Measurements from ENCODE around the gene GLO1. TPM values are rescaled to one million over a fixed set of nuclear protein-coding genes. Genes with fewer than 3 reads are reported as not detected.

Gene GLO1
- total and polyA plus RNA-seq, 2 experiments from 2014 or later: 273 TPM

GRCh38 chr6:38654263-38654662 lies 48.7 kb downstream of the GLO1 start:
- ATAC-seq (no peak), DNase-seq (ENCODE audit: low spot score) (no peak)
- Histone ChIP-seq H3K4me1 (ENCODE audit: insufficient read depth) (no peaks in the 10 kb centered on the region; the same call in 1 of the 2 replicates), H3F3A (replicated peaks; ENCODE audit: low read depth) (no peaks in the 10 kb centered on the region), H3K4me3 (no peak overlapping the region), H3K27ac (ENCODE audit: low read depth) (no peak overlapping the region), H3K9me2 (ENCODE audit: insufficient read depth) (no peaks in the 10 kb centered on the region), H3K36me3 (ENCODE audit: insufficient read depth) (no peaks in the 10 kb centered on the region), H3K79me2 (replicated peaks; ENCODE audit: insufficient read depth) (no peaks in the 10 kb centered on the region), H3K4me2 (no peak overlapping the region), H4K20me1 (replicated peaks; ENCODE audit: insufficient read depth) (no peaks in the 10 kb centered on the region), H2AFZ (no peak overlapping the region), H3K27me3 (ENCODE audit: insufficient read depth) (no peaks in the 10 kb centered on the region)
- TF ChIP-seq JUNB (IDR thresholded peaks at IDR 0.05; ENCODE audit: unreplicated experiment) (no peak), REST (IDR thresholded peaks at IDR 0.05; ENCODE audit: unreplicated experiment) (no peak), POLR2AphosphoS5 (IDR thresholded peaks at IDR 0.05; ENCODE audit: low read depth) (no peak), EZH2phosphoT487 (IDR thresholded peaks at IDR 0.05; ENCODE audit: unreplicated experiment) (no peak)
- no peaks in the 10 kb centered on the region for H3K9me3 Mint-ChIP-seq
- H3K4me3 Mint-ChIP-seq: no peak overlapping the region
- no peaks in the 10 kb centered on the region for H3K27me3 Mint-ChIP-seq (ENCODE audit: insufficient read depth, low read depth, poor library complexity)
- H3K4me1 Mint-ChIP-seq: no peaks in the 10 kb centered on the region
- H3K27ac Mint-ChIP-seq: no peak overlapping the region
- H3K36me3 Mint-ChIP-seq (ENCODE audit: low read depth): 0 out of 3 replicates have a peak, but pooled peaks cover 4% of the 10 kb centered on the region

- Histone ChIP-seq H4K20me1 (replicated peaks; ENCODE audit: insufficient read depth) (no peaks in the 10 kb centered on the region), H3K79me2 (replicated peaks; ENCODE audit: insufficient read depth) (no peaks in the 10 kb centered on the region), H3K27ac (ENCODE audit: low read depth) (no peak overlapping the region), H3K4me3 (no peak overlapping the region), H3F3A (replicated peaks; ENCODE audit: low read depth) (no peaks in the 10 kb centered on the region), H3K9me2 (ENCODE audit: insufficient read depth) (no peaks in the 10 kb centered on the region), H3K4me1 (ENCODE audit: insufficient read depth) (no peaks in the 10 kb centered on the region; the same call in 1 of the 2 replicates), H3K27me3 (ENCODE audit: insufficient read depth) (no peaks in the 10 kb centered on the region), H3K36me3 (ENCODE audit: insufficient read depth) (no peaks in the 10 kb centered on the region), H2AFZ (no peak overlapping the region), H3K4me2 (no peak overlapping the region)
- H3K4me3 Mint-ChIP-seq: no peak overlapping the region
- no peaks in the 10 kb centered on the region for H3K27me3 Mint-ChIP-seq (ENCODE audit: insufficient read depth, low read depth, poor library complexity)
- H3K4me1 Mint-ChIP-seq: peaks cover 4% of the 10 kb centered on the region; the same call in 2 of the 3 replicates
- ATAC-seq (no peak), DNase-seq (ENCODE audit: low spot score) (no peak)
- TF ChIP-seq ZNF331 (CRISPR knock-in tag; IDR thresholded peaks at IDR 0.05; ENCODE audit: low read depth) (no peak), EZH2 (IDR thresholded peaks at IDR 0.05; ENCODE audit: low read depth, unreplicated experiment) (no peak), ETS1 (IDR thresholded peaks at IDR 0.05) (no peak)
- 0 out of 3 replicates have a peak, but pooled peaks cover 4% of the 10 kb centered on the region for H3K36me3 Mint-ChIP-seq (ENCODE audit: low read depth)
- no peaks in the 10 kb centered on the region for H3K9me3 Mint-ChIP-seq
- H3K27ac Mint-ChIP-seq: no peak overlapping the region
Measured at GRCh38 chr6:38651121-38651784, 51.7 kb downstream of the GLO1 start.

All from GM23338 (cell line).